Stimulated activated CD4-positive, alpha-beta T cell treated with anti-CD3 and anti-CD28 coated beads, Interleukin-12 subunit alpha, Interleukin-12 subunit beta, amount 100 ng/mL, for 24 hours (primary cell): ENCODE results near the gene UBE2D2.

Experiments used
- DNase-seq, 2 experiments: peaks; one replicate each; pipeline ENCODE4 v3.0.0-alpha.2; 2020; ENCODE audit warnings: low read depth in 2 of 2

Gene UBE2D2

GRCh38 chr5:139647506-139648204 lies 86.5 kb downstream of the UBE2D2 start:
- DNase-seq, result no peak

- DNase-seq, result no peak
These were observed 87.3 kb downstream of the UBE2D2 start, which contains the start of gene CXXC5 for GRCh38 chr5:139648205-139649081. CXXC5 (plus strand) TSS chr5:139648349; CDS start chr5:139680524, 32,175 bp downstream.

- no peak for DNase-seq
These were observed 88.2 kb downstream of the UBE2D2 start for GRCh38 chr5:139649082-139649991.

- DNase-seq, result no peak
These were observed 89.0 kb downstream of the UBE2D2 start for GRCh38 chr5:139650031-139650688.

GRCh38 chr5:139650689-139651042 lies 89.5 kb downstream of the UBE2D2 start:
- DNase-seq, result no peak

GRCh38 chr5:139651043-139651834 lies 90.1 kb downstream of the UBE2D2 start:
- no peak for DNase-seq

- DNase-seq, result no peak
These were observed 91.0 kb downstream of the UBE2D2 start for GRCh38 chr5:139651853-139652787.

GRCh38 chr5:139652788-139653241 lies 91.7 kb downstream of the UBE2D2 start:
- no peak for DNase-seq

- DNase-seq, result no peak
These were observed 92.5 kb downstream of the UBE2D2 start for GRCh38 chr5:139653616-139654015.

- DNase-seq, result no peak
These were observed 93.3 kb downstream of the UBE2D2 start for GRCh38 chr5:139654464-139654863.

GRCh38 chr5:139654871-139655491 lies 93.8 kb downstream of the UBE2D2 start:
- DNase-seq, result no peak

- DNase-seq, result no peak
These were observed 94.7 kb downstream of the UBE2D2 start for GRCh38 chr5:139655727-139656271.

GRCh38 chr5:139657363-139658321 lies 96.5 kb downstream of the UBE2D2 start:
- no peak for DNase-seq

- DNase-seq, result no peak
These were observed 97.4 kb downstream of the UBE2D2 start for GRCh38 chr5:139658501-139658927.

- DNase-seq, result no peak
These were observed 98.0 kb downstream of the UBE2D2 start for GRCh38 chr5:139658928-139659667.

GRCh38 chr5:139659695-139660101 lies 98.6 kb downstream of the UBE2D2 start:
- no peak for DNase-seq
